HG03571 (cell line): ENCODE data around the gene UGT1A1.

Experiments used
- ATAC-seq: cut with Tn5 transposase; IDR thresholded peaks from one replicate; pipeline ENCODE4 v1.9.1; 2021; ENCODE audit not compliant: unreplicated experiment

The UGT1A1 gene

GRCh38 chr2:233756429-233757081 is 3.5 kb upstream of the UGT1A1 start:
- no peak for ATAC-seq

GRCh38 chr2:233758141-233758540 is 1.9 kb upstream of the UGT1A1 start:
- no peak for ATAC-seq

GRCh38 chr2:233758849-233759248 is 1.2 kb upstream of the UGT1A1 start:
- no peak for ATAC-seq

GRCh38 chr2:233761040-233761769 is 1.1 kb downstream of the UGT1A1 start:
- no peak for ATAC-seq

GRCh38 chr2:233764264-233764663 is 4.2 kb downstream of the UGT1A1 start:
- no peak for ATAC-seq

GRCh38 chr2:233764761-233765160 is 4.7 kb downstream of the UGT1A1 start:
- ATAC-seq, result no peak

GRCh38 chr2:233766416-233766815 is 6.3 kb downstream of the UGT1A1 start:
- no peak for ATAC-seq

- ATAC-seq, result no peak
Observed at GRCh38 chr2:233768076-233768475, 8.0 kb downstream of the UGT1A1 start.

- no peak for ATAC-seq
Observed at GRCh38 chr2:233769260-233769659, 9.2 kb downstream of the UGT1A1 start.

GRCh38 chr2:233772153-233772552 is 12.1 kb downstream of the UGT1A1 start:
- no peak for ATAC-seq

GRCh38 chr2:233772583-233772982 is 12.5 kb downstream of the UGT1A1 start:
- ATAC-seq, result no peak

GRCh38 chr2:233773854-233774253 is 13.8 kb downstream of the UGT1A1 start:
- ATAC-seq, result no peak

- ATAC-seq, result no peak
Observed at GRCh38 chr2:233775414-233775813, 15.3 kb downstream of the UGT1A1 start.

- ATAC-seq, result no peak
Observed at GRCh38 chr2:233778030-233778429, 18.0 kb downstream of the UGT1A1 start, which contains the start of gene MROH2A. TSS of gene MROH2A (plus strand) at chr2:233778330. CDS start at chr2:233779359, 1,029 bp downstream.

GRCh38 chr2:233779722-233780121 is 19.7 kb downstream of the UGT1A1 start:
- ATAC-seq, result no peak

GRCh38 chr2:233780771-233781170 is 20.7 kb downstream of the UGT1A1 start:
- no peak for ATAC-seq

- ATAC-seq, result no peak
Observed at GRCh38 chr2:233789554-233789953, 29.5 kb downstream of the UGT1A1 start.

GRCh38 chr2:233791151-233791882 is 31.2 kb downstream of the UGT1A1 start:
- ATAC-seq, result no peak

- no peak for ATAC-seq
Observed at GRCh38 chr2:233791883-233792329, 31.8 kb downstream of the UGT1A1 start.

- no peak for ATAC-seq
Observed at GRCh38 chr2:233792720-233793119, 32.6 kb downstream of the UGT1A1 start.

- no peak for ATAC-seq
Observed at GRCh38 chr2:233793465-233794127, 33.5 kb downstream of the UGT1A1 start.
